Psoas muscle (tissue), 8 donors: ENCODE data around the gene PALLD. TPM values are rescaled to one million over a fixed set of nuclear protein-coding genes. Genes with fewer than 3 reads are reported as not detected.
A peak's percentile ranks its signal among the peaks of the same experiment; 100 is the strongest.

ENCODE experiments used
- ATAC-seq, 4 donors: fragments of 200-7000 bp; cut with Tn5 transposase; one replicate each; pipeline ENCODE4 v1.9.1; 2020; ENCODE audit warnings: moderate library complexity in 3 of 4, mild to moderate bottlenecking in 2 of 4
- DNase-seq, 2 donors: peaks; one replicate each; pipeline ENCODE4 v3.0.0-alpha.2; 2020
- H3K27ac ChIP-seq: fragments of 200-600 bp; one replicate; pipeline ENCODE4 v1.8.0; 2022
- H3K27me3 ChIP-seq, 3 donors: fragments of 200-600 bp in 1 of 3; one replicate each; pipeline versions ENCODE4 v1.6.1 to v1.8.0; 2013 to 2022; ENCODE audit warnings: low read length in 2 of 3, mild to moderate bottlenecking in 2 of 3, moderate library complexity in 1 of 3; ENCODE audit not compliant: insufficient read depth in 3 of 3
- H3K36me3 ChIP-seq, 2 donors: fragments of 200-600 bp in 1 of 2; one replicate each; pipeline versions ENCODE4 v1.6.1 to v1.8.0; 2013 to 2022; ENCODE audit warnings: low read depth in 1 of 2, mild to moderate bottlenecking in 1 of 2, moderate library complexity in 1 of 2; ENCODE audit not compliant: insufficient read depth in 1 of 2
- H3K4me1 ChIP-seq: fragments of 200-600 bp; one replicate; pipeline ENCODE4 v1.8.0; 2022
- H3K4me3 ChIP-seq: fragments of 200-600 bp; one replicate; pipeline ENCODE4 v1.8.0; 2022; ENCODE audit warnings: mild to moderate bottlenecking
- H3K9me3 ChIP-seq: fragments of 200-600 bp; one replicate; pipeline ENCODE4 v1.8.0; 2022
- whole genome bisulfite sequencing, 3 donors: extraction: QIAGEN DNeasy Blood & Tissue Kit; methylation state at CpG; one replicate each; pipeline versions ENCODE4 v1.1.6 to v1.1.7; 2013; 5-methylcytosine and 5-hydroxymethylcytosine counted together
- intact Hi-C, 2 donors: fragments of 100-400 bp; cut with DNase I; formaldehyde crosslinking; loops; one replicate each; pipeline versions ENCODE4 v1.11.0 to v1.14.2; 2022
- polyA plus RNA-seq, 3 donors: library from polyadenylated mRNA; stranded (reverse); fragments of 200-250 nt; gene quantifications; one replicate each; pipeline ENCODE4 v1.2.3, GENCODE V29; 2013
- total RNA-seq, 4 donors: library from RNA; stranded (reverse); fragmentation: NEBNext Ultra II Directional in 2 of 4; extraction: Animal tissue kit (Norgen Biotek cat#: 25700) in 2 of 4; gene quantifications; one replicate each; pipeline versions ENCODE4 v1.2.1 to v1.2.4, GENCODE V29; 2021 to 2023
- TF ChIP-seq, protein P1 (sequence below): fragments of 200-600 bp; IDR thresholded peaks from one replicate; pipeline ENCODE4 v1.8.0; 2022; ENCODE audit warnings: antibody characterized with exemption
- donor health status: healthy with polysubstance abuse.
- donor health status: DM: no; HTN: no; CAD: no; lungs with moderate emphysema.
- donor health status: Bipolar disorder and iron deficiency.
- donor health status: healthy.
- donor health status: DM: yes; HTN: yes; CAD: no.
- donor health status: DM: no; HTN: no; CAD: no.
- donor health status: DM: no; HTN: no; CAD: no.
- donor health status: DM: yes; HTN: yes; CAD: no.

PALLD gene
- total and polyA plus RNA-seq, 7 donors = 19.2 to 245 (median 168) TPM

GRCh38 chr4:168629566-168629965, 132.7 kb downstream of the PALLD start:
- intact Hi-C loops = no loop called here
- Histone ChIP-seq H3K27me3 (no peaks in the 10 kb centered on the region), H3K9me3 (no peaks in the 10 kb centered on the region), H3K4me1 (peaks cover 30% of the 10 kb centered on the region), H3K27ac (peak overlapping the region; percentile 77), H3K4me3 (peak overlapping the region; percentile 12), H3K36me3 (no peaks in the 10 kb centered on the region)
- WGBS, 3 donors = 28 to 51% (median 31%) methylated on average over 4 of the region's 4 CpGs
- TF ChIP-seq, protein P1, sequence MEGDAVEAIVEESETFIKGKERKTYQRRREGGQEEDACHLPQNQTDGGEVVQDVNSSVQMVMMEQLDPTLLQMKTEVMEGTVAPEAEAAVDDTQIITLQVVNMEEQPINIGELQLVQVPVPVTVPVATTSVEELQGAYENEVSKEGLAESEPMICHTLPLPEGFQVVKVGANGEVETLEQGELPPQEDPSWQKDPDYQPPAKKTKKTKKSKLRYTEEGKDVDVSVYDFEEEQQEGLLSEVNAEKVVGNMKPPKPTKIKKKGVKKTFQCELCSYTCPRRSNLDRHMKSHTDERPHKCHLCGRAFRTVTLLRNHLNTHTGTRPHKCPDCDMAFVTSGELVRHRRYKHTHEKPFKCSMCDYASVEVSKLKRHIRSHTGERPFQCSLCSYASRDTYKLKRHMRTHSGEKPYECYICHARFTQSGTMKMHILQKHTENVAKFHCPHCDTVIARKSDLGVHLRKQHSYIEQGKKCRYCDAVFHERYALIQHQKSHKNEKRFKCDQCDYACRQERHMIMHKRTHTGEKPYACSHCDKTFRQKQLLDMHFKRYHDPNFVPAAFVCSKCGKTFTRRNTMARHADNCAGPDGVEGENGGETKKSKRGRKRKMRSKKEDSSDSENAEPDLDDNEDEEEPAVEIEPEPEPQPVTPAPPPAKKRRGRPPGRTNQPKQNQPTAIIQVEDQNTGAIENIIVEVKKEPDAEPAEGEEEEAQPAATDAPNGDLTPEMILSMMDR = no peak
- DNase-seq = no peak
- no peak for ATAC-seq

DNA sequence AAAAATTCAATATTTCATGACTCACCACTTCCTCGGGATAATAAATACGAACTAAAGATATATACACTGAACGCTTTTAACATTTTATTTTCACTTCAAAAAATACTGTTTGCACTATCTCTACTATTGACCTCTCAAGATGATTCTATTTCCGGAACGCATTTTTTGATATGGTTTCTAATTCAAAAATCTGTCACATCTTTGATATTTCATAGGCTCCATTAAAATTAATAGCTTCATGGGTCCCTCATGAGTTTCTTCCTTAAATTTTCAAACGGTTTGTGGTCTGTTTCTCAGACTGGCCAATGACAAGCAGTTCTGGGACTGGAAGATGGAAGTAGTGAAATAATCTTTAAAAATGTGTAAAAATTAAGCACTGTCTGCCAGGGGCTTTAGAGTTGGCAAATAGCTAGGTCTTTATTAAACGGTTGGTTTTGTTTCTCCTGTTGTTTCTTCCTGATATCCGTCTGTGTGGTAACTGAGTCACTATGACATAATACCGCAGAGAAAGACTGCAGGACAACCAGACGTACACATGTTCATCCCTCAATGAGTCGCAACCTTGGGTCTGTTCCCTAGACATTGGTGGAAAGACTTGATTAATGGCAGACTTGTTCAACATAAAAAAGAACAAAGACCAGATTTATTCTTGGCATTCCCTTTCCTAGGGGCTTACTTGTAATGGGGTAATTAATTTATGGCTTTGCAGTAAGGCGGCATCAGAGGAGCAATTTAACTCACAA, 133.8 kb downstream of the PALLD start:
- no peaks in the 10 kb centered on the region for H3K36me3 ChIP-seq
- H3K27ac ChIP-seq = peak overlapping the region; percentile 77
- H3K9me3 ChIP-seq = no peaks in the 10 kb centered on the region
- ATAC-seq (peak in 2 of 4 donors; percentile 5 to 25), DNase-seq (no peak)
- TF ChIP-seq, protein P1 = no peak
- peak overlapping the region; percentile 85 for H3K4me3 ChIP-seq
- intact Hi-C loops = loop anchor here (5.0 kb wide), 1 partner anchor 43 kb away; no protein-coding TSS in a partner anchor
- no peaks in the 10 kb centered on the region for H3K27me3 ChIP-seq
- peaks cover 38% of the 10 kb centered on the region for H3K4me1 ChIP-seq
- 51 to 69% (median 55%) methylated on average over 12 of the region's 12 CpGs for WGBS, 3 donors

DNA sequence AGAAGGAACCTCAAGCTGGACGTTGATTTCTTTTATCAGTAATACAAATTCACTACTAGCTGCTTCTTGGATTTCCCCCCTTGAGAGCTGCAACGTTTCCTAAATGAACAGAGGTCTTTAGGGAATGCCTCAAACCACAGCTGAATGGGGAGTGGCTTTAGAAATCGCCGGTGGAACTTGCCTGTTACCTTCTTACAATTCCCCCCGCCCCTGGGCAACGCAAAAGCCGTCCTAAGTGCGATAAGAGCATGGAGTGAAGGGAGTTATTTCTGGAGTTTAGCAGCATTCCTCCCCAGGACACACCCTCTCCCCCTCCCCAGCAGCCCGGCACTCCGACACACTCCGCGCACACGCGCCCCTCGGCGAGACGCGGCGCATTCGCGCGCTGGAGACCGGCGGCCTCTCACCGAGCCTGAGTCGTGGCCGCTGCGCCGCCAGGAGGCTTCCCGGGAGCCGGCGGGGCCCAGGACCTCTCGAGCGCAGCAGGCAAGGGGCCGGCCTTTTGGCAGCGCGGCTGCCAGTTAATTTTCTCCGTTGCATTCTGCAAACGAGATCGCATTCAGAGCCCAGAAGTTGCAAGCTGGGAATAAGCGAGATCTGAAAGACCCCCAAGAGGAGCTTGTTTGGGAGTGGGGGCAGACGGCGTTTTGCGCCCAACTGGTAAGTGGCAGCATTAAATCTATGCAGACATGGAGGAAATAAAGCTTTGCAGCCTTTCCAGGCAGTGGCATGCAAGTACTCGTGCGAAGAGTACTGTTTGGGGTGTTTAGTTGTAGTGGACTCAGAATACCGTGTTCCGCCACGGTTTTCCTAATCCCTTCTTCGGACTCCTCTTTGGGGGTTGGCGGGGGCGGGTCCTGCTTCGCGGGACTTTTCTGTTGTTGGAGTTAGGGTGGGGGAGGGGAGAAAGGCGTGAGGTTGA, 134.7 kb downstream of the PALLD start:
- DNase-seq = peak; percentile 69 to 82
- Histone ChIP-seq H3K27ac (peak overlapping the region; percentile 77), H3K4me3 (peak overlapping the region; percentile 85), H3K36me3 (no peaks in the 10 kb centered on the region), H3K4me1 (peaks cover 46% of the 10 kb centered on the region), H3K27me3 (no peaks in the 10 kb centered on the region), H3K9me3 (no peaks in the 10 kb centered on the region)
- TF ChIP-seq, protein P1 = peak; percentile 52
- 0 to 2% (median 1%) methylated on average over 30 to 55 of the region's 55 CpGs for WGBS, 3 donors
- peak; percentile 86 to 90 (median 88) for ATAC-seq
- intact Hi-C loops = loop anchor here (5.0 kb wide), 1 partner anchor 44 kb away; no protein-coding TSS in a partner anchor

DNA sequence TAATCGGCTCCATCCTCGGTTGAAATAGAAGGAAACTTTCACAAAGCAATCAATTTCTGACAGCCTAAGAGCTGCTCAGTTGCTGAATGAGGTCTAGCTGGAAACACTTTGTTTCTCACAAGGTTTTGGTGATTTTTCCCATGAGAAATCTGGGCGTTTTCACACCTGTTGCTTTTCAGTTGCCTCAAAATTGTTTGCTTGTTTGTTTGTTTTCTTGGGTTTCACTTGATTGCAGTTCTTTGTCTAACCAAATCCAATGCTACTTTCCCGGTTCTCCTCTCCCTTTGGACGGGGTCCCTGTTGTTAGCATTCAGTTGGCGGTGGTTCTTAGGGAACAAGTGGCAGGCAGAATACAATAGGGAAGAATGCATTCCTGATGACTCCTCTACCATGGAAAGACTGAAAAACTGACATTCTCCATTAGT, 135.5 kb downstream of the PALLD start:
- DNase-seq (no peak), ATAC-seq (no peak)
- Histone ChIP-seq H3K36me3 (no peaks in the 10 kb centered on the region), H3K4me1 (peaks cover 54% of the 10 kb centered on the region), H3K27me3 (no peaks in the 10 kb centered on the region), H3K9me3 (no peaks in the 10 kb centered on the region), H3K27ac (peak overlapping the region; percentile 77), H3K4me3 (peak overlapping the region; percentile 85)
- 8 to 11% (median 10%) methylated on average over 6 of the region's 6 CpGs for WGBS, 3 donors
- intact Hi-C loops = loop anchor here (5.0 kb wide), 1 partner anchor 45 kb away; no protein-coding TSS in a partner anchor
- TF ChIP-seq, protein P1 = no peak
